GM21423 (cell line): Measurements from ENCODE around the gene SUN3.
A peak's percentile ranks its signal among the peaks of the same experiment; 100 is the strongest.
"Not testable (repeated sequence)": the region's sequence is repeated elsewhere in the genome, so short reads cannot be mapped to it uniquely, and the experiment has no call there.

Experiments
- ATAC-seq: cut with Tn5 transposase; IDR thresholded peaks from one replicate; pipeline ENCODE4 v1.9.1; 2021; ENCODE audit warnings: mild to moderate bottlenecking, moderate library complexity; ENCODE audit not compliant: unreplicated experiment

The SUN3 gene

GRCh38 chr7:48033922-48034321, 5.0 kb upstream of the SUN3 start:
- ATAC-seq, result no peak

GRCh38 chr7:48031111-48031510, 2.2 kb upstream of the SUN3 start:
- no peak for ATAC-seq

DNA sequence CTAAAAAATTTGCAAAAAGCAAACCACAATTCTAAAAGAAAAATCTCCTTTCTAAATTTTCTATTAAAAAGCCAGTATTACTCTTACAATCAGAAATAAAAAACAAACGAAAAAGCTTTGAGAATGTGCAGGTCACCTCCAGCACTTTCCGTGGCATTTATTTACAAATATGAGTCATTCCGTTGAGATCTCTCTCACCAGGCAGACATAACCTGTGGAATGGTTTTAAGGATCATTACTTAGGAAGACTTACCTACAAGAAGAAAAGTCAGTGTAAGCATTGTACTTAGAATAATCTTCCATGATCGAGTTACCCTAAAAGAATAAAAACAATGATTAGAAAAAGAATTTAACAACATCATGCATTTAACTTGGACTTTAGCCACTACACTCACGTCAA, 3.3 kb downstream of the SUN3 start:
- ATAC-seq, result no peak

- no peak for ATAC-seq
Observed at GRCh38 chr7:48017674-48018073, 11.2 kb downstream of the SUN3 start.

- no peak for ATAC-seq
Observed at GRCh38 chr7:48016641-48017040, 12.3 kb downstream of the SUN3 start.

DNA sequence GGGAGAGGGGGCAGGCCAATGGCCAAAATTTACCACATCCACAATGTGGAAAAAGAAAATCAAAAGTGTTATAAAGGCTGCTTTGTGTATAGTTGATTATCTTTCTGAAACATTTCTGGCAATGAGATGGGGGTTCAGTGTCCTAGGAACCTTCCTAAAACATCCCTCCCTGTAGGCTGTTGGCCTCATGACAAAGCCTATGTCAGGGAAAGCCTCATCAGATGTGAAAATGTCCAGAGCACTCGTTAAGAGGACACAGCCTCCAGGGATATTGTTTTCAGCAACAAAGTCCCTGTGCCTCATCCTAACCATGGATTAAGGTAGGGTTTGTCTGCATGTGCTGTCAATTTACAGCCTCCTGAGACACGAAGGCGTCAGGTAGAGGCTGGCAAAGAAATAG, 17.0 kb downstream of the SUN3 start:
- ATAC-seq, result no peak

GRCh38 chr7:48011323-48011722, 17.6 kb downstream of the SUN3 start:
- ATAC-seq, result no peak

GRCh38 chr7:48009954-48010353, 19.0 kb downstream of the SUN3 start:
- ATAC-seq, result no peak

GRCh38 chr7:48009257-48009656, 19.6 kb downstream of the SUN3 start:
- ATAC-seq, result no peak

GRCh38 chr7:48006866-48007265, 22.0 kb downstream of the SUN3 start:
- ATAC-seq, result no peak

- no peak for ATAC-seq
Observed at GRCh38 chr7:48004638-48005037, 24.3 kb downstream of the SUN3 start.

DNA sequence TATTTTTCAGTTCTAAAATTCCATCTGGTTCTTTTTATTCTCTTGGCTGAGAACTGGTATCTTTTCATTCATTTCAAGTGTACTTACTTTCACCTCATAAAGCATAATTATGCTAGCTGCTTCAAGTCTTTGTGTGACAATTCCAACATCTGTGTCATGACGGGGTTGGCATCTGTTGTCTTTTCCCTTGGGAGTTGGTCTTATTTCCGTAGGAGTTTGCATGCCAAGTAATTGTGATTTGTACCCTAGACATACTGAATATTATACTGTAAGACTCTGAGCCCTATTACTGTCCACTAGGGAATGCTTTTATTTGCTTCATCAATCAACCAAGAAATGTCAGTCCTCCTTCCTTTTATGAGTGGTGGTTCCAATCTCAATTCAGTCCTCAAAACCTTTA, 24.9 kb downstream of the SUN3 start:
- no peak for ATAC-seq

GRCh38 chr7:48000164-48000563, 28.7 kb downstream of the SUN3 start:
- ATAC-seq, result not testable (repeated sequence)

DNA sequence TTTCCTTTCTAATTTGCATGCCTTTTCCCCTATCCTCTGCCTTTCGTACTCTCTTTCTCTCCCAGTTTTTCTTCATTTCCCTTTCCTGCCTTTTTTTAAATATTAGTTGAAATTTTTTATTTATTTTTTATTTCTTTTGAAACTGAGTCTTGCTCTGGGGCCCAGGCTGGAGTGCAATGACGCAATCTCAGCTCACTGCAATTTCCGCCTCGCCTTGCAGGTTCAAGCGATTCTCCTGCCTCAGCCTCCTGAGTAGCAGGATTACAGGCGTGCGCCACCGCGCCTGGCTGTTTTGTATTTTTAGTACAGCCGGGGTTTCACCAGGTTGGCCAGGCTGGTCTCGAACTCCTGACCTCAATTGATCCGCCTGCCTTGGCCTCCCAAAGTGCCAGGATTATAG, 29.5 kb downstream of the SUN3 start:
- no peak for ATAC-seq

DNA sequence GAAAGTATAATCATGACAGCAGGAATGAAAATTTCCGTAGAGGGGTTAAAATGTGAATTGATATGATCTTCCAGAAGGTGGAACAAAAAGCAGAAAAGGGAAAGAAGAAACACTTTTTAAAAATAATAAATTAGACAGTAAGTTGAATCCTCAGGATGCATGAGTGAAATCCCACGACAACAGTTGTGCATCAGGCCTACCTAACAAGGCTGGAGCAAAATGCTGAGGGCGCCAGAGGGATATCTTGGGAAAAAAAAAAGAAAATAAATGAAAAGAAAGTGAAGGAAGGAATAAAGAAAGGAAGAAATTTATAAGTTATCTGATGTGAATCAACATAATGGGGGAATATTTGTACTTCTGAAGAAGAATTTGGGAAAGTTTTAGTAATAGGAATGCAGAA, 36.5 kb downstream of the SUN3 start:
- ATAC-seq, result no peak

- ATAC-seq, result peak; percentile 98
Observed at GRCh38 chr7:47991741-47992311, 37.1 kb downstream of the SUN3 start.

- no peak for ATAC-seq
Observed at GRCh38 chr7:47991270-47991669, 37.6 kb downstream of the SUN3 start.

- no peak for ATAC-seq
Observed at GRCh38 chr7:47990592-47990991, 38.3 kb downstream of the SUN3 start.

DNA sequence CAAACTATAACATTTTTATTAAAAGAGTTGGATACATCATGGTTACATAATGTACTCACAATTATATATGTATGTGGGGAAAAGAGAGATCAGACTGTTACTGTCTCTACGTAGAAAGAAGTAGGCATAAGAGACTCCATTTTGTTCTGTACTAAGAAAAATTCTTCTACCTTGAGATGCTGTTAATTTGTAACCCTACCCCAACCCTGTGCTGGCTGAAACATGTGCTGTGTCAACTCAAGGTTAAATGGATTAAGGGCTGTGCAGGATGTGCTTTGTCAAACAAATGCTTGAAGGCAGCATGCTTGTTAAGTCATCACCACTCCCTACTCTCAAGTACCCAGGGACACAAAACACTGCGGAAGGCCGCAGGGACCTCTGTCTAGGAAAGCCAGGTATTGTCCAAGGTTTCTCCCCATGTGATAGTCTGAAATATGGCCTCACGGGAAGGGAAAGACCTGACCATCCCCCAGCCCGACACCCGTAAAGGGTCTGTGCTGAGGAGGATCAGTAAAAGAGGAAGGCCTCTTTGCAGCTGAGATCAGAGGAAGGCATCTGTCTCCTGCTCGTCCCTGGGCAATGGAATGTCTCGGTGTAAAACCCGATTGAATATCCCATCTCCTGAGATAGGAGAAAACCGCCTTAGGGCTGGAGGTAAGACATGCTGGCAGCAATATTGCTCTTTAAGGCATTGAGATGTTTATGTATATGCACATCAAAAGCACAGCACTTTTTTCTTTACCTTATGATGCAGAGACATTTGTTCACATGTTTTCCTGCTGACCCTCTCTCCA, 39.1 kb downstream of the SUN3 start:
- ATAC-seq, result not testable (repeated sequence)

DNA sequence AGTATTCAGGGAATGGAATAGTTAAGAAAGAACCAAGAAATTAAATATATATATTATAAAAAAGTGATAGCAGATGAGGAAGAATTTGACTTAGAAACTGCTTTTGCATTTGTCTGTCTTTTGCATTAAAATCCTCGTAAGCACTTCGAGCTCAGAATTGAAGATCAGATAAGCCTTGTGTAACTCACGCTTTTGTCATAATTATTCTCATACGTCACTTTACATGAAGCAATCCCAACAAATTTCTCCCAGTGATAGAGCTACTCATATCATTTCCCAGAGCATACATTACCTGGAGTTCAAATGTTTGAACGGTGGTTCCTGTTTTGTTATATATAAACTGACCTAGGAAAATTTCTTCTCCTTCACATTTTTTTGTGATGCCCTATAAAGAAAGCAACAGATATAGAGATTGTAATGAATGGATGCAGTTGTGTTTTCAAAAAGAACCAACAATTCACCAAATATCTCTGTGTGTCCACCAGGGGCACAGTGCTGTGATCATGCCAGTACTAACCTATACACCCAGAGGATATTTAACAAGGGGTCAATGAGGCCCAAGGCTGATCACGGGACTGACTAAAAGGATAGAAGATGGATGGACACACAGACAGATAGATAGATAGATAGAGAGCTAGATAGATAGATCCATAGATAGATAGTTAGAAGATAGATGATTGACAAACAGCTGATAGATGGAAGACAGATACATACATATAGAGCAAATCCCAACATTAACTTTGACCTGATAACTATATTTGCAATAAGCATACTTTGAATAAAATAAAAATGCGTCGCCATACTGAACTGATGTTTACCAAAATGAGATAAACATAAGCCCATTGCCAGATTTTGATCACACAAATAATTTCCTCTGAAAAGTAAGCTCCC, 40.2 kb downstream of the SUN3 start:
- ATAC-seq, result no peak

- no peak for ATAC-seq
Observed at GRCh38 chr7:47982610-47983009, 46.3 kb downstream of the SUN3 start.

- not testable (repeated sequence) for ATAC-seq
Observed at GRCh38 chr7:47980648-47981047, 48.3 kb downstream of the SUN3 start.
